ENCODE data around the gene PFDN1.

DNA sequence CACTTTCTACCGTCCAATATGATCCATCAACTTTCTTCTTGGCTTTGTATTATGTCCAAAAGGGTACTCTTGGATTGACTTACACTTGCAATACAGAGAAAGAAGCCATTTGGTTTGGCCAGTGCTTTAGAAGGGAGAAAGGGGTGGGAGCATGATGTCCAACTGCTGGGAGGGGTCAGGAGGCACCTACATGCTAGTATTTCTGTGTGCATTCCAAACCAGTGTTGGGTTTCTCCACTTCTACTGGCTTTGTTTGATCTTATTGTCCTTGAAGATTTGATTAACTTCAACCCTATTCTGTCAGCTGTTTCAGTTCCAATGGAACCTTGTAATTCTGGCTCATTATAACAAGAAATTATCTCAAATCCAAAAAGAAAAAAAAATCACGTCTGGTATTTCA is 100.3 kb downstream of the PFDN1 start:
- TF ChIP-seq CTCF (conservative IDR thresholded peaks at IDR 0.05; ENCODE audit: low read depth, low read length) (no peak), EZH2 (IDR thresholded peaks at IDR 0.05; ENCODE audit: low read length, unreplicated experiment) (no peak)
